Fibroblast of lung (primary cell): Measurements from ENCODE around the gene ZNF138. TPM values are rescaled to one million over a fixed set of nuclear protein-coding genes. Genes with fewer than 3 reads are reported as not detected.

Experiments used
- DNase-seq, 2 donors: peaks; one replicate each; pipeline versions ENCODE4 v3.0.0 to v3.0.0-alpha.2; 2010; ENCODE audit warnings: low read depth in 2 of 2
- H2AFZ ChIP-seq: 2 replicates; pipeline ENCODE4 v1.5.1; 2012; ENCODE audit warnings: low read length, control low read depth, inconsistent platforms
- H3K27ac ChIP-seq: 2 replicates; pipeline ENCODE4 v1.5.1; 2011; ENCODE audit warnings: low read length, control low read depth; ENCODE audit not compliant: insufficient read depth
- H3K27me3 ChIP-seq: 2 replicates; pipeline ENCODE4 v1.5.1; 2011; ENCODE audit warnings: mild to moderate bottlenecking, low read length; ENCODE audit not compliant: control insufficient read depth, insufficient read depth
- H3K36me3 ChIP-seq: 2 replicates; pipeline ENCODE4 v1.5.1; 2011; ENCODE audit warnings: low read length; ENCODE audit not compliant: control insufficient read depth, insufficient read depth
- H3K4me1 ChIP-seq: 2 replicates; pipeline ENCODE4 v1.5.1; 2011; ENCODE audit warnings: low read length; ENCODE audit not compliant: control insufficient read depth, insufficient read depth; ENCODE audit errors: extremely low read depth
- H3K4me2 ChIP-seq: 2 replicates; pipeline ENCODE4 v1.5.1; 2011; ENCODE audit warnings: low read length, control low read depth; ENCODE audit not compliant: insufficient read depth; ENCODE audit errors: extremely low read depth
- H3K4me3 ChIP-seq, 4 experiments: fragments of 200-600 bp in 1 of 4; sonication (generic) in 1 of 4; replicated peaks in 1 of 4; 2 replicates each; pipeline ENCODE4 v1.5.1; 2011 to 2016; ENCODE audit warnings: low read length in 4 of 4, low read depth in 3 of 4, mild to moderate bottlenecking in 3 of 4, control low read depth in 2 of 4, inconsistent platforms in 1 of 4, mixed read lengths in 1 of 4; ENCODE audit not compliant: insufficient read depth in 1 of 4; ENCODE audit errors: control extremely low read depth in 1 of 4
- H3K79me2 ChIP-seq: 2 replicates; pipeline ENCODE4 v1.5.1; 2012; ENCODE audit warnings: mild to moderate bottlenecking, low read length, inconsistent platforms; ENCODE audit not compliant: control insufficient read depth, insufficient read depth
- H3K9ac ChIP-seq: 2 replicates; pipeline ENCODE4 v1.5.1; 2011; ENCODE audit warnings: mild to moderate bottlenecking, low read length, control low read depth; ENCODE audit not compliant: insufficient read depth
- H3K9me3 ChIP-seq: 2 replicates; pipeline ENCODE4 v1.5.1; 2012; ENCODE audit warnings: low read depth, low read length; ENCODE audit not compliant: control insufficient read depth, insufficient read depth
- H4K20me1 ChIP-seq: 2 replicates; pipeline ENCODE4 v1.5.1; 2011; ENCODE audit warnings: low read length; ENCODE audit not compliant: control insufficient read depth, insufficient read depth; ENCODE audit errors: extremely low read depth
- EZH2 ChIP-seq: IDR thresholded peaks from 2 replicates; pipeline ENCODE4 v1.5.1; 2012; ENCODE audit warnings: low read length, control low read depth, mild to moderate bottlenecking; ENCODE audit errors: missing control alignments
- polyA plus RNA-seq, 2 donors: library from polyadenylated mRNA; depleted of rRNA in 1 of 2; stranded (reverse) in 1 of 2; unstranded in 1 of 2; fragments of >200 nt; gene quantifications; 2 replicates each; pipeline ENCODE4 v1.2.1, GENCODE V29; 2011 to 2012; ENCODE audit warnings: missing spikeins in 1 of 2
- total RNA-seq: library from RNA; depleted of rRNA; stranded (reverse); fragments of >200 nt; gene quantifications from 2 replicates; pipeline ENCODE4 v1.2.1, GENCODE V29; 2014
- TF ChIP-seq, protein P1 (sequence below), 2 donors: IDR thresholded peaks in 1 of 2; conservative IDR thresholded peaks in 1 of 2; 1 replicate in 1 of 2; 2 replicates in 1 of 2; pipeline ENCODE4 v1.5.1; 2011 to 2012; ENCODE audit warnings: low read length in 2 of 2, control low read depth in 1 of 2, inconsistent platforms in 1 of 2, low read depth in 1 of 2, mild to moderate bottlenecking in 1 of 2

The ZNF138 gene
- total and polyA plus RNA-seq, 2 donors (not counting 1 experiment from before 2014, with no cell fraction given) = 3.3 to 4.1 TPM

DNA sequence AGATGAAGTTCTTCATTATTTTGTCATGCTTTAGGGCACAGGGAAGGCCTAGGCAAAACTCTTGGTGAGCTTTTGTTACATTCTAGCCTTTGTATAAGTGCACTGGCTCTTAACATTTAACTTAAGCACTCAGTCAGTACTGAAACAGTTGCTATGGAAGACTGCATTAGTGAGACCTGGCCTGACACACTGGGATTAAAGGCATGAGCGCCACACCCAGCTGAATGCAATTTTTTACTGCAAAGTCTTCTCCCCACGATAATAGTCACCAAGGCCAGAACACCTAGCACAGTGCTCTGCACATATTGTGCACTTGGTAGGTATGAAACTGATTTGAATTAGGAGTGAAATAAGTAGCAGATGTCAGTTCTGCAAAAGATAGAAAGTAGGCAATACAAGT is 41.2 kb upstream of the ZNF138 start:
- Histone ChIP-seq H3K9me3 (no peaks in the 10 kb centered on the region), H3K36me3 (no peaks in the 10 kb centered on the region), H3K27me3 (no peaks in the 10 kb centered on the region), H4K20me1 (no peaks in the 10 kb centered on the region), H3K4me2 (no peak overlapping the region), H2AFZ (no peak overlapping the region), H3K79me2 (no peaks in the 10 kb centered on the region), H3K4me3 (no peak overlapping the region), H3K27ac (no peak overlapping the region), H3K9ac (no peak overlapping the region), H3K4me1 (no peaks in the 10 kb centered on the region)
- no peak for DNase-seq
- no peak for TF ChIP-seq EZH2
- TF ChIP-seq, protein P1, sequence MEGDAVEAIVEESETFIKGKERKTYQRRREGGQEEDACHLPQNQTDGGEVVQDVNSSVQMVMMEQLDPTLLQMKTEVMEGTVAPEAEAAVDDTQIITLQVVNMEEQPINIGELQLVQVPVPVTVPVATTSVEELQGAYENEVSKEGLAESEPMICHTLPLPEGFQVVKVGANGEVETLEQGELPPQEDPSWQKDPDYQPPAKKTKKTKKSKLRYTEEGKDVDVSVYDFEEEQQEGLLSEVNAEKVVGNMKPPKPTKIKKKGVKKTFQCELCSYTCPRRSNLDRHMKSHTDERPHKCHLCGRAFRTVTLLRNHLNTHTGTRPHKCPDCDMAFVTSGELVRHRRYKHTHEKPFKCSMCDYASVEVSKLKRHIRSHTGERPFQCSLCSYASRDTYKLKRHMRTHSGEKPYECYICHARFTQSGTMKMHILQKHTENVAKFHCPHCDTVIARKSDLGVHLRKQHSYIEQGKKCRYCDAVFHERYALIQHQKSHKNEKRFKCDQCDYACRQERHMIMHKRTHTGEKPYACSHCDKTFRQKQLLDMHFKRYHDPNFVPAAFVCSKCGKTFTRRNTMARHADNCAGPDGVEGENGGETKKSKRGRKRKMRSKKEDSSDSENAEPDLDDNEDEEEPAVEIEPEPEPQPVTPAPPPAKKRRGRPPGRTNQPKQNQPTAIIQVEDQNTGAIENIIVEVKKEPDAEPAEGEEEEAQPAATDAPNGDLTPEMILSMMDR (conservative IDR thresholded peaks at IDR 0.05 in 1 of 2, IDR thresholded peaks at IDR 0.05 in 1 of 2; ENCODE audit: low read depth in 1 of 2, low read length in 2 of 2) = no peak

DNA sequence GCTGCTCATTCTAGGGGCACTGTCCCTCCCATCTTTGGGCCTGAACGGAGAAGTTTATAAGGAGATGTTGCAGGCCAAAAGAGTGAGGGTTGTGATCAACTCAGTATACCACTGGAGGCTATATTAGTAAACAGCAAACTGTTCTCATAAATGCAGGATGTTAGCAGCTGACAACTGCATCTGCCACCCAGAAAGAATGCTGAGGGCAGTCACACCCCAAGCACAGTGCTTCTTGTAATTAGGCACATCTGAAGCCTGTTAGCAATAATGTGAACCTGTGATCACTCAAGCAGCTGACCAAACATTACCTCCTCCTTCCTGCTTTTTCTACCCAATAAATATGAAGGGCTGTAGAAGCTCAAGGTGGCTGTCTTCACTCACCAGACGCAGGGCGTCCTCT is 38.4 kb upstream of the ZNF138 start:
- no peak overlapping the region for H3K4me3 ChIP-seq
- H3K27ac ChIP-seq = no peak overlapping the region
- H3K79me2 ChIP-seq = no peaks in the 10 kb centered on the region
- no peaks in the 10 kb centered on the region for H3K9me3 ChIP-seq
- DNase-seq = no peak
- H3K27me3 ChIP-seq = no peaks in the 10 kb centered on the region
- H2AFZ ChIP-seq = no peak overlapping the region
- no peak overlapping the region for H3K4me2 ChIP-seq
- H4K20me1 ChIP-seq = no peaks in the 10 kb centered on the region
- H3K9ac ChIP-seq = no peak overlapping the region
- H3K4me1 ChIP-seq = no peaks in the 10 kb centered on the region
- TF ChIP-seq EZH2 = no peak
- TF ChIP-seq, protein P1 (conservative IDR thresholded peaks at IDR 0.05 in 1 of 2, IDR thresholded peaks at IDR 0.05 in 1 of 2; ENCODE audit: low read depth in 1 of 2, low read length in 2 of 2) = no peak
- H3K36me3 ChIP-seq = no peaks in the 10 kb centered on the region

DNA sequence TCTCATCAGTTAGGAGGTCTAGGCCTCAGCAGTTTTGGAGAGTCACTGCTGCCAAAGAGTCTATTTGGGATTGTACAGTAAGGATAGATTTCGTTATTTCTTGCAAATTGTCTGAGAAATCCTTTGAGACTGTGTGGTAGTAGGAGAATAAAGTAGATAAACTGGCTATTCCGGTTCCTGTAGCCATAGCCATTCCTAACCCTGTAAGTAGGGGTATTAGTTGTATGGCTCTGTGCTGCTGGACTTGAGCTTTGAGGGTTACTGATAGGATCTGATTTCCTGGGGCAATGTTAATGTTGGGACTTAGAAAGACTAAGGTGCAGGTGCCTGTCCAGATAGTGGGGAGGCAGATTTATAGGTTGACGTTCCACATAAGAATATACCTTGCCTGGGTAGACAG is 36.1 kb upstream of the ZNF138 start:
- no peaks in the 10 kb centered on the region for H3K9me3 ChIP-seq
- no peak overlapping the region for H3K4me3 ChIP-seq
- TF ChIP-seq, protein P1 (conservative IDR thresholded peaks at IDR 0.05 in 1 of 2, IDR thresholded peaks at IDR 0.05 in 1 of 2; ENCODE audit: low read depth in 1 of 2, low read length in 2 of 2) = no peak
- TF ChIP-seq EZH2 = no peak
- H3K9ac ChIP-seq = no peak overlapping the region
- H3K27me3 ChIP-seq = no peaks in the 10 kb centered on the region
- H3K4me2 ChIP-seq = no peak overlapping the region
- no peaks in the 10 kb centered on the region for H3K4me1 ChIP-seq
- no peaks in the 10 kb centered on the region for H3K79me2 ChIP-seq
- H4K20me1 ChIP-seq = no peaks in the 10 kb centered on the region
- no peak overlapping the region for H3K27ac ChIP-seq
- no peaks in the 10 kb centered on the region for H3K36me3 ChIP-seq
- no peak overlapping the region for H2AFZ ChIP-seq
- no peak for DNase-seq
